Spleen (tissue), 7 donors: ENCODE measurements around the gene LCN2.

Source experiments
- POLR2A ChIP-seq, 3 donors: fragments of 450-650 bp; IDR thresholded peaks; one replicate each; pipeline ENCODE4 v1.5.1; 2017; ENCODE audit warnings: antibody characterized with exemption in 3 of 3, mild to moderate bottlenecking in 1 of 3
- TF ChIP-seq, protein P1 (sequence below), 11 experiments: fragments of 200-600 bp in 7 of 11; fragments of 450-650 bp in 4 of 11; sonication (generic) in 4 of 11; IDR thresholded peaks in 8 of 11; conservative IDR thresholded peaks in 3 of 11; 1 replicate in 7 of 11; 2 replicates in 4 of 11; pipeline versions ENCODE4 v1.4.0 to v1.8.0; 2016 to 2021; ENCODE audit warnings: antibody characterized with exemption in 11 of 11, inconsistent platforms in 4 of 11, mild to moderate bottlenecking in 1 of 11
- donor health status: DM: no; HTN: no; CAD: no; lungs with moderate emphysema.
- donor health status: DM: no; HTN: no; CAD: no.
- donor health status: DM: no; HTN: no; CAD: no.

DNA sequence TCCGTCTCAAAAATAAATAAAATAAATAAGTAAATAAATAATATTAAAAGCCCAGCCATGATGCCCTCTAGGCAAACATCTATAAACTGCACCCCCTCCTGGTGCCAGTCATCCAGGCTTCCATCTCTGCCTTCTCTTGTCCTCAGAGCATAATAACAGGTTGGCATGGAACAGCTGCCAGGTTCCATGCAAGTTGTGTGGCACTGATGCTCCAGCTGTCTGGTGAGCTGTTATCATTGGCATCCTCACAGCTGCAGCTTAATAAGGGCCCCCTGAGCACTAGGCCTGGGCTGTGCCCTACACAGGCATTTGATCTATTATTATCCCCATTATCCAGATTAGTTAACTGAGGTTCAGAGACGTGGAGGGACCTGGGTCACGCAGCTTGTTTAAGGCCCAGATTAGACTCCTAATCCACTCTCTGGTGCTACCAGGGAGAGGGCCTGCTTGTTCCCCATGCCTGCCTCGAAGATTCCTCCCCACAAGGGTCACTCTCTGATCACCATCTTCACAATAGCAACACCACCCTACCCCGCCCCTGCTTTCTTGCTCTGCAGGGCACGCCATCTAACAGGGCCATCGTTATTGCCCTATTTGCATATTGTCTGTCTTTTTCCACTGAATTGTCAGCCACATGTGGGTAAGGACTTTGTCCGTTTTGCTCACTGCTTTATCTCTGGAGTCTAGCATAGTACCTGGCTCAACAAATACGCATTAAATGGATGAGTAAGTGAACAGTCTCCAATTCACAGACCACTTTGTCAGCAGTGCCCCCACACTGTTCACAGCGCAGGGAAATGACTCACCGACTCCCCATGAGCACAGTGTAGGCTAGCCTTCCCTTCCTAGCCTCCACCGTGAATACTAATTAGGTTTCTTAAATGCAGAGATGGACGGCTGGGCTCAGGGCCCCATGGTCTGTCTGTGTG, 52.5 kb downstream of the LCN2 start:
- TF ChIP-seq, protein P1, sequence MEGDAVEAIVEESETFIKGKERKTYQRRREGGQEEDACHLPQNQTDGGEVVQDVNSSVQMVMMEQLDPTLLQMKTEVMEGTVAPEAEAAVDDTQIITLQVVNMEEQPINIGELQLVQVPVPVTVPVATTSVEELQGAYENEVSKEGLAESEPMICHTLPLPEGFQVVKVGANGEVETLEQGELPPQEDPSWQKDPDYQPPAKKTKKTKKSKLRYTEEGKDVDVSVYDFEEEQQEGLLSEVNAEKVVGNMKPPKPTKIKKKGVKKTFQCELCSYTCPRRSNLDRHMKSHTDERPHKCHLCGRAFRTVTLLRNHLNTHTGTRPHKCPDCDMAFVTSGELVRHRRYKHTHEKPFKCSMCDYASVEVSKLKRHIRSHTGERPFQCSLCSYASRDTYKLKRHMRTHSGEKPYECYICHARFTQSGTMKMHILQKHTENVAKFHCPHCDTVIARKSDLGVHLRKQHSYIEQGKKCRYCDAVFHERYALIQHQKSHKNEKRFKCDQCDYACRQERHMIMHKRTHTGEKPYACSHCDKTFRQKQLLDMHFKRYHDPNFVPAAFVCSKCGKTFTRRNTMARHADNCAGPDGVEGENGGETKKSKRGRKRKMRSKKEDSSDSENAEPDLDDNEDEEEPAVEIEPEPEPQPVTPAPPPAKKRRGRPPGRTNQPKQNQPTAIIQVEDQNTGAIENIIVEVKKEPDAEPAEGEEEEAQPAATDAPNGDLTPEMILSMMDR (IDR thresholded peaks at IDR 0.05 in 8 of 11, conservative IDR thresholded peaks at IDR 0.05 in 3 of 11) = no peak
- TF ChIP-seq POLR2A (IDR thresholded peaks at IDR 0.05) = no peak
